ENCODE results near the gene DLG5.

DLG5 gene

GRCh38 chr10:77962350-77963146 lies 36.0 kb upstream of the DLG5 start:
- TF ChIP-seq CTCF (IDR thresholded peaks at IDR 0.05; ENCODE audit: insufficient read depth, low read depth, low read length, missing control alignments) = no peak
- no peak for DNase-seq (ENCODE audit: low read depth)

GRCh38 chr10:77961668-77962067 lies 35.1 kb upstream of the DLG5 start:
- no peak for DNase-seq (ENCODE audit: low read depth)
- H3K4me3 ChIP-seq (ENCODE audit: low read length) = no peak overlapping the region
- TF ChIP-seq CTCF (IDR thresholded peaks at IDR 0.05; ENCODE audit: insufficient read depth, low read depth, low read length, missing control alignments) = no peak

More at GRCh38 chr10:77962350-77963146, 36.0 kb upstream of the DLG5 start:
- H3K4me3 ChIP-seq (ENCODE audit: low read length) = no peak overlapping the region

GRCh38 chr10:77960829-77961329 lies 34.3 kb upstream of the DLG5 start:
- no peak overlapping the region for H3K4me3 ChIP-seq (ENCODE audit: low read length)
- TF ChIP-seq CTCF (IDR thresholded peaks at IDR 0.05; ENCODE audit: insufficient read depth, low read depth, low read length, missing control alignments) = no peak
- no peak for DNase-seq (ENCODE audit: low read depth)

GRCh38 chr10:77959887-77960455 lies 33.4 kb upstream of the DLG5 start:
- no peak for TF ChIP-seq CTCF (IDR thresholded peaks at IDR 0.05; ENCODE audit: insufficient read depth, low read depth, low read length, missing control alignments)
- no peak for DNase-seq (ENCODE audit: low read depth)
- H3K4me3 ChIP-seq (ENCODE audit: low read length) = no peak overlapping the region

- DNase-seq (ENCODE audit: low read depth) = peak; percentile 36
- TF ChIP-seq CTCF (IDR thresholded peaks at IDR 0.05; ENCODE audit: insufficient read depth, low read depth, low read length, missing control alignments) = no peak
- H3K4me3 ChIP-seq (ENCODE audit: low read length) = no peak overlapping the region
These were observed 32.8 kb upstream of the DLG5 start for GRCh38 chr10:77959384-77959783.

GRCh38 chr10:77955136-77955535 lies 28.6 kb upstream of the DLG5 start:
- no peak for DNase-seq (ENCODE audit: low read depth)
- no peak overlapping the region for H3K4me3 ChIP-seq (ENCODE audit: low read length)
- TF ChIP-seq CTCF (IDR thresholded peaks at IDR 0.05; ENCODE audit: insufficient read depth, low read depth, low read length, missing control alignments) = no peak
